NCI-H128 (cell line): ENCODE results near the gene SOHLH2.

Source experiments
- DNase-seq: peaks from one replicate; lab custom pipeline; 2025; ENCODE audit not compliant: unreplicated experiment; lab: John Stamatoyannopoulos, UW

The SOHLH2 gene, protein sequence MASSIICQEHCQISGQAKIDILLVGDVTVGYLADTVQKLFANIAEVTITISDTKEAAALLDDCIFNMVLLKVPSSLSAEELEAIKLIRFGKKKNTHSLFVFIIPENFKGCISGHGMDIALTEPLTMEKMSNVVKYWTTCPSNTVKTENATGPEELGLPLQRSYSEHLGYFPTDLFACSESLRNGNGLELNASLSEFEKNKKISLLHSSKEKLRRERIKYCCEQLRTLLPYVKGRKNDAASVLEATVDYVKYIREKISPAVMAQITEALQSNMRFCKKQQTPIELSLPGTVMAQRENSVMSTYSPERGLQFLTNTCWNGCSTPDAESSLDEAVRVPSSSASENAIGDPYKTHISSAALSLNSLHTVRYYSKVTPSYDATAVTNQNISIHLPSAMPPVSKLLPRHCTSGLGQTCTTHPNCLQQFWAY

DNA sequence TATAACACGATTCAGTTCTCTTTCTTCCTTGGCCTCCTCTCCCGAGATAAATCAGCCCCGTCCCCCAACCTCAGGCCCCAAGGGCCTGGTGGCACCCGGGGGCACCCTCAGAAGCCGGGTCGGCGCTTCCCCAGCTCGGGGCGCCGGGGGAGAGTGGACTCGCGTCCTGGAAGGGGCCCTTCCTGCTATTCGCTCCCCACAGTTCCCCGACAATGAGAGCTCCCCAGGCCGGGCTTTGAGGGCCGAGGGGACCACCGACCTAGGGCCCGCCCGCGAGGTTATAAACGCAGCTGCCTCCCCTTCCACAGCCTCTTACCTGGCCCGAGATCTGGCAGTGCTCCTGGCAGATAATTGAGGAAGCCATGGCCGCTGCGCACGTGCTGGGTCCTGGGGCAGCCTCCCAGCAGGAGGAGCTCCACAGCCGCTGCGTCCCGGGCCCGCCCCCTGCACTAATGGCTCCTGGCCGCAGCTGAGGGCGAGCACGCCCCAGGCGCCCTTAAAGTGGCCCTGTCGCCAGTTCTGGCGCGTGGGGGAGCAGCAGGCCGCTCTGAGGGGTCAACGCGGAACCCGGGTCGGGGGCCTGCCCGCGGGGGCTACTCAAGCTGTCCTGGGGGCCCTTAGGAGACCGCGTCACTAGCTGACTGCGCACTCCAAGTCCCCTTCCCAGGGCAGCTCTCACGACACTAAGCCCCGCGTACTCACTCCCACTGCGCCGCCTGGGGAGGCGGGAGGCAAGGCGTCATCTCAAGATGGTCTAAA lies at the start of gene SOHLH2:
Gene SOHLH2 (minus strand): TSS at position 394 of the 759 bp plus-strand sequence. CDS start 30 bp downstream, at position 364.
- DNase-seq: no peak

DNA sequence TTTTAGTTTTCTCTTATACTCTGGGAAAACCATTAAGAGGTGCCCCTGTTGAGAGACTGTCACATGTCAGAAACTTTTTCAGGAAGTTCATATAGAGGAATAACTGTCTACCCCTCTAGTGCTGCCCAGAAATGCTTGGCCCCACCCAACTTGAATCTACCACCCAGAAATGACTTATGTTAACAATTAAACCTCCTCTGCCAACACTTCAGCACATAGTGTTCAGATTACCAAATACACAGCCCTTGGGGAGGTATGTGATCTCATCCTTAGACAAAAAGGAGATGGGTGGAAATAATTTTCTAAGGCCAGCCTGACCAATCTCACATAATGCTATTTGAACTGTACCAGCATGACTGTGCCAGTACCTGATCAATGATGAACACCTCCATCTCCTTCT lies 47.6 kb upstream of the SOHLH2 start:
- DNase-seq: no peak

DNA sequence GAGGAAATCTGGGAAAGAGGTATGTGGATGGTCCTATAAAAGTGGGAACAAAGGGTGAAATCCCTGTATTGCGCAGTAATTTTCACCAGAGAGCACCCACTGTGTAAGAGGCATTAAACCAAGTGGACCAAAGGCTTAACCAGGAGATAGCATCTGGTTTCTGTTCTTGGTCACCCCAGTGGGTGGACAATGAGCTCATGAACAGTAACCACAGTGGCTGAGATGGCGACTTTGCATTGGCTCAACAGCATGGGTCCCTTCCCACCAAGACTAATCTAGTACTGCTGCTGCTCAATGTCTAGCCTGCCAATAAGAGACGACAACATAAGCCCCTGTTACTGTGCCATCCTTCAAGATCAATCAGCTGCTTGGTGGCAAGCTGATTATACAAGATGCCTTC lies 46.7 kb upstream of the SOHLH2 start:
- no peak for DNase-seq

DNA sequence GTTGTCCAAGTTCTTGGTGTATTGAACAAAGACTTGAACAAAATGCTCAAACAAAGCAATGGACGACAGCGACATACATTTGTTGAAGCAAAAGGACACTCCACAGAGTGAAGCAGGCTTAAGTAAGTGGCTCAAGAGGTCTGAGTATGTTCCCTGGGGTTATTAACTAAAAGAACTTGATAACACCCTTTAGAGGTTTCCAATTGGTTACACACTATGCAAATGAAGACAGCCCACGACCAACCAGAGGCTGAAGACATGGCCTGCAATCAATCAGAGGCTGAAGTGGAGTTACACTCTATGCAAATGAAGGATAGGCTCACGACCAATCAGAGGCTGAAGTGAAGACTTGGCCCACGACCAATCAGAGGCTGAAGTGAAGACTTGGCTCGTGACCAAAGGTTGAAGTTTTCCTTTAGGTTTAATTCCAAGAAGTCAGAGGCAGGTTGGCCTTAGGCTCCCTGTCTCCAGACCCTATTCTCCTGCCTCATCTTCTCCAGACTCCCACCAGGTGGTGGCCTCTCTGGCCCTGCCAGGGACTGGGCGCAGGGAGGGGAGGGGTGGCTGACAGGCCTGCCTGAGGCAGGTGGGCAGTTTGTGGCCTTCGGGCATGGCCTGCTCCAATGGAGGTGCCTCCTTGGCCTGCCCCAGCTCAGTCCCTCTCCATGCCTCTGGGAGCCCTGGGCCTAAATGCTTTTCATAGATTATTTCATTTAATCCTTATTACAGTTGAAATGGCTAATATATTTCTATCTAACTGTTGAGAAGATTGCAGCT lies 45.2 kb upstream of the SOHLH2 start:
- no peak for DNase-seq

DNA sequence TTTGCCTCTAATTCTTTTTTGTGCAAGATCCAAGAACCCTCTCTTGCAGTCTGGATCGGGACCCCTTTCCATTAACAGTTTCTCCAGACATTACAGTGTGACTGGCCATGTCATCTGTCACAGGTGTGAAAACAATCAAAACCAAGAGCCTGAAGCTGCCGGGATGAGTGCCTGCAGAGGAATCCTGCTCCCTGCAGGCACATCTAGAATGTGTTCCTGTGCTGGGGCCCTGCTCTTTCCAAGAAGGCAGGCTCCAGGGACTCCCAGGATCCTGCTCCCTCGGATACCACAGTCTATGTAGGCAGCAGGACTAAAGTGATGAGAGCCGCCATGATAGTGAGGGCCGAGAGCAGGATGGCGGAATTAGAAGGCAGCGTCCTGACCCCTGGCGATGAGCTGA lies 44.5 kb upstream of the SOHLH2 start:
- no peak for DNase-seq

DNA sequence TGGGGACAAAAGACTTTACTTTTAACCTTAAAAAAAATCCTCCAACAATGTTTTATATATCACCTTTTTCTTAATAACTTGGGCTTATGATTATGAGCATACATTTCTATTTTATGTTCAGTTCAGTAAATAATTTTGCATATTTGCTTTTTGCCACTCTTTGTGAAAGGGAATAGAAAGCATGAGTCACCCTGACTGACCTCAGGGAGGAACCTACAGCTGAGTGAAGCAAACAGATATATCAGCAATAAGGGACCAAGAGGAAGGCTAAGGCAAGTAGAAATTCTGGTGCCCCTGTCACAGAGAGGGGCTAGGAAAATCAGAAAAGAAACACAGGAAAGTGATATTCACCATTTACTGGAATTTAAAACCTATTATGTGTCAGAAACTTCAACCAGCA lies 37.2 kb upstream of the SOHLH2 start:
- DNase-seq: no peak

DNA sequence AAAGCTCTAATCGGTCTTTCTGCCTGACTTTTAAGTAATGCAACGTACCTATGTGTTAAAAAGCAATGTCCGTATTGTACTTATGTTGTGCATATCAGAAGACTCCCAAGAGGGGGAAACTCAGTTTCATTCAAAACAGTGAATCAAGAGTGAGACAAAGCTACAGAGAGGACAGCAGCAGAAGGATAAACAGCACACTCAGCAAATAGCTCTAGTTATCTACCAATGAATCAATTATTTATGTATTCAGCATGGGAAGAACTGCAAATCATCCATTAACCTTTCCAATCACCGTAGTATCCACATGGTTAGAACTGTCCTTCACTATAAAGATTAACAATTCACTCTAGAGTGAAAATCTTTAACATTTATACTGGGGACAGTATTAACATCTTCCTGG lies 36.7 kb upstream of the SOHLH2 start:
- no peak for DNase-seq

DNA sequence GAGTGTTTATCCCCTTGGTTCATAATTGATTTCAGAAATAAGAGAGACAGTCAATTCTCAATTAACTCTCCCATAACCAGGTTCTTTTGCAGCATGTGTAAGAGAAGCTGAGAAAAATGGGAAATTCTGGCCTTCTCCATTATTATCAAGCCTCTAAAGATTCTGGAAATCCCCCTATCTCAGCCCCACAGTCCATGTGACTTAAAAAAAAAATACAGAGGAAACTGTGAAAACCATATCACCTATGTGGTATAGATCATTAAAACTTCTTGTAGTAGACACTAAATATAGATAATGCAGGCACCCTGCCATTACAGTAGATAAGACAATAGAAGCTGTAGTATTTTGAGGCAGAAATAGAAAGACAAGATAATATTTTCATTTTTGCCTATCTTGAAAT lies 34.3 kb upstream of the SOHLH2 start:
- no peak for DNase-seq

DNA sequence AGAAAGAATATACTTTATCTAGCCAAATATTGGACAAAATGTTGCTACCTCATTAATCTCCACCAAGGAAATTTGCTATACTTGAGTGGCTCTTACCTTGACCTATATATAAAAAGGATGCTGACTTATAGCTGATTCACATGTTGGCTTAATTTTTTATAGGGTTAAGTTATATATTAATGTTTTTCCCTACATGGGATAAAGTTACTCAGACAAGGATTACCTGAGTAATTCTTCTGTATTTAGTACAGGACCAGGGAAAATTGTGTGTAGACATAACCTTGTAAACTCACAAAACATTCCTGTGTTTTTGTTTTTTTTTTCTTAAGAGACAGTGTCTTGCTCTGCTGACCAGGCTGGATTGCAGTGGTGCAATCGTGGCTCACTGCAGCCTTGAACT lies 30.6 kb upstream of the SOHLH2 start:
- DNase-seq: no peak

DNA sequence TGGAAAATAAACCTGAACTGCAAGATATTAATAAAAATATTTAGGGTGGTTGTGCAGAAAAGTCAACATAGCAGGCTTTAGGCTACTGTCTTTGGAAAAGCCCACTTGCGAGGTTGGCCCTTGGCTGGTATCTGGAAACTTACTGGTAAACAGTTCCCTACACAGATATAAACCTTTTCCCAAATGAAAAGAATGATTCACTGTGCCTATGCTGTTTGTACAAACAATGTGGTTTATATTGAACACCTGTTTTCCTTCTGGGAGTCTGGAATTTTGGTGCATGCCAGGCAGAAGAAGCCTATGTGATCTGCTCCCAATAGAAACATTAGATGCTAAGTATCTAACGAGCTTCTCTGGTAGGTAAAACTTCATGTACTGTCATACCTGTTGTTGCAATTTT lies 29.7 kb upstream of the SOHLH2 start:
- DNase-seq: no peak

DNA sequence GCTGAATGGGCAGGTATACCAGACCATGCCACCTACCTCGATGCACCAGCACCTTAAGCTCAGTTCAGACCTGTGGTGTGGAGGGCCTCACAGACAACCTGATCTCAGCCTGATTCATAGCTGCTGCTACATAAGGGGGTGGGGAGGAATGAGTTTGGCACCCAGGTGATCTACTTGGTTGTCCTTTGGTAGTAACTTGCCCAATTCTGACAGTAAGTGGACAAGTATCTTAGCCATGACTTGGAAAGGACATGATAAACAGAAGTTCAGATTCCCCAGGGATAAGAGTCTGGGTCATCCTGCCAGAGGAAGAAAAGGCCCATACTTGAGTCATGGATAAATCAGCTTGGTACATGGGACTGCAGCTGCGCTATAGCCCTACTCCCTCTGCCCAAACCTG lies 28.4 kb upstream of the SOHLH2 start:
- no peak for DNase-seq

DNA sequence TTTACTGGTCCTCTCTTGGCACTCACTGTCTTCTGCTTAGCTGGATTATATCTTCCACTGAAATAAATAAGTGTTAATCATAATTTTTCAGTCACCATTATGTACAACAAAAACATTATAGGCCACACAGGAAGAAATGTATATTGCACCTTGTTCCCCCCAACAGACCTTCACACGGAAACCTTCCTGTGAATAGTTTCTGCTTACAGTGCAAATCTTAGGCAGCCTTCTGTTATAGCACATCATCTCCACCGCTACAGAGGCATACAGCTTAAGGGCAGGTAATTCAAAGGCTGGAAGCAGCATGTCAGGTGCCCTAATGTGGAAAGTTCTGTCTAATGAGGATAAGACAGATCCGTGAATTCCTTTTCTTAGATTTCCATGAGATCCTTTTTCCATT lies 16.9 kb upstream of the SOHLH2 start:
- DNase-seq: no peak

DNA sequence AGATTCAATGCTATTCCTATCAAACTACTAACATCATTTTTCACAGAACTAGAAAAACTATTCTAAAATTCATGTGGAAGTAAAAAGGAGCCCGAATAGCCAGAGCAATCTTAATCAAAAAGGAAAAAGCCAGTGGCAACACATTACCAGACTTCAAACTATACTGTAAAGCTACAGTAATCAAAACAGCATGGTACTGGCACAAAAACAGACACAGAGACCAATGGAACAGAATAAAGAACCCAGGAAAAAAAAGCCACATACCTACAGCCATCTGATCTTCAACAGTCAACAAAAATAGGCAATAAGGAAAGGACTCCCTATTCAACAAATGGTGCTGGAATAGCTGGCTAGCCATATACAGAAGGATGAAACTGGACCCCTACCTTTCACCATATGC lies 10.4 kb upstream of the SOHLH2 start:
- no peak for DNase-seq

DNA sequence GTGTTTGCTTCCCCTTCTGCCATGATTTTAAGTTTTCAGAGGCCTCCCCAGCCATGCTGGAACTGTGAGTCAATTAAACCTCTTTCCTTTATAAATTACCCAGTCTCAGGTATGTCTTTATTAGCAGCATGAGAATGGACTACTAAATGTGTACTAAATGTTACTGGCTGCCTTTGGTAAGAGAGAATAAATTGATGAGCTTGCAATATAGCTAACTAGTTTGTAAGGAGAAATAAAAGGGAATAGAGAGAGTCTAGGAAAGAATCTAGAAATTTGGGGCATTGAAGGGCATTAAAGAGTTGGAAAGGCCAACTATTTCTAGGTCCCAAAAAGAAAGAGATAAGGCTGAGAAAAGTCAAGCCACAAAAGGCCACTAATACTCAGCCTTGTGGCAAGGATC lies 5.5 kb upstream of the SOHLH2 start:
- no peak for DNase-seq

DNA sequence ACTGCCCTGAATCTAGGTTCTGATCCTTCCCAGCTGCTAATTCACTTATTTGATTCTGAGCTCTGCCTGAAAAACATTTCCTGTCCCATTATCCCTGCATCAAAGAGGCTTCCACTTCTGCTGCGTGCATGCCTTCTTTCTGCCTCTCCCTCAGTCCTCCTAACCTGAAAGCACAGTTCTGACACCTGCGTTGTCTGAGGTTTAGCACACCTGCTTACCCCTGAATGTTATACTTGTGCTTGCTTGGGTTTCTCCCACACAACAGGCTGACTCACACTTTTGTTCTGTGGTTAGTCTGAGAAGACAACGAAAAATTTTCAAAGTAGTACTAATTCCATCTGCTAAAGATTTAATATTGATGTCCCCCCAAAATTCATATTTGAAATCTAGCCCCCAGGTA lies 3.1 kb upstream of the SOHLH2 start:
- no peak for DNase-seq

DNA sequence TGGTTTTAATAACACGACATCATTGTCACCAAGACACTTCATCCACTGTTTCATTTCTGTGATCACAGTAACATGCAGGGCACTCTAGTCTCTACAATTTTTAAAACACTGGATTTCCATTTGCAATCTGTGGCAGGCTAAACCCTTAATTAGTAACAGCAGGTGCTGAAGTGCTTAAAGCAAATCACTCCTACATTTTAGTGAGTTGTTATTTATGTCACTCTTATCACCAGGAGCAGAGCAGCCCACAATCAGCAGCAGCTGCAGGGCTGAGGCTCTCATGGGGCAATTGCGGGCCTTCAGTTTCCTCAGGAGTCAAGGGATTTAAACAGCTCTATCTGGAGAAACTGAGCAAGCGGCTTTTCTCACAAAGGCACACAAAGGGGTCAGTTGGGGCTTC lies 1.6 kb downstream of the SOHLH2 start:
- DNase-seq: no peak

DNA sequence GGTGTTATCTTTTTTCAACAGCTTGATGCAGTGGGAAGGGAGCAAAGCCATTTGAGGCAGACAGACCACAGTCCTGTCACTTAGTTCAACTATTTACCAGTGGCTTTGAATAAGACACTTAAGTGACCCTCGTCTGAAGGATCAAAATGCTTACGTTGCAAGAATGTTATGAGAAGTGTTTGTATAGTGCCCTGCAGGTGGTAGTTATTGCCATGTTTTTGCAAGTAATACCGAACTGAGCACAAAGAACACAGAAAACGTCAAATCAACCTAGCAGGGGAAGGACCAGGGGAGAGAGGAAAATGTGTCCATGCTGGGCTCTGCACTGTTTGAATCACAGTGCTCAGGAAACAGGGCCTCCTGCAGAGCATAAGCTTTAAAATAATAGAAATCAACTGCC lies 2.8 kb downstream of the SOHLH2 start:
- DNase-seq: no peak

DNA sequence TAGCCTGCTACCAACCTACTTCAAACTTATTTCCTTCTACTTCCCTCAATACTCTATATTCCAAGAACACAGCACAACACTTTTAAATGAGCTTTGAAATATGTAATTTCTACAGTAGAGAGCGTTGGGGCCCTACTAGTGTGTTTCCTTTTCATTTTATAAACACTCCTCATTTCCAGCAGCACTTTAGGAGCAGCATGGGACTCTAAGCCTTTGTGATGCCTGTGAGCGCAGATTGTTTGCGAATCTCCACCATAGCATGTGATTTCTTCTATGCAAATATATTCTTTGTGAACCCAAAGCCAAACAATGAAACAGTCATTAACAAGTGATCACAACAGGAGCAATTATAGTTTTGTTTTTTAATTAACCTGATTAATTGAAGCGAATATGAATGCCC lies 3.6 kb downstream of the SOHLH2 start:
- no peak for DNase-seq

DNA sequence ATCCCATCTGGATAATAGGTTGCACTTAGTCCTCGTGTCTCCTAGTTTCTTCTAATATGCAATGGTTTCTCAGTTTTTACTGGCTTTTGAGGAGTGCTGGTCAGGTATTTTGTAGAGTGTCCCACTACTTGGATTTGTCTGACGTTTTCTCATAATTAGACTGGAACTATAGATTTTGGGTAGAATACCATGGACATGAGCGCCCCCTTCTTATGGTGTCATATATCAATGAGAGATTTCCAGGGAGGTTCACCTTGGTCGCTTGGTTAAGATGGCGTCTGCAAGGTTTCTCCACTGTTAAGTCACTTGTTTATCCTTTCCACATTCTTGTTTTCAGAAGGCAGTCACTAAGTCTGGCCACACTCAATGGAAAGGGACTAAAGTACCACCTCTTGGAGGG lies 6.7 kb downstream of the SOHLH2 start:
- DNase-seq: no peak

DNA sequence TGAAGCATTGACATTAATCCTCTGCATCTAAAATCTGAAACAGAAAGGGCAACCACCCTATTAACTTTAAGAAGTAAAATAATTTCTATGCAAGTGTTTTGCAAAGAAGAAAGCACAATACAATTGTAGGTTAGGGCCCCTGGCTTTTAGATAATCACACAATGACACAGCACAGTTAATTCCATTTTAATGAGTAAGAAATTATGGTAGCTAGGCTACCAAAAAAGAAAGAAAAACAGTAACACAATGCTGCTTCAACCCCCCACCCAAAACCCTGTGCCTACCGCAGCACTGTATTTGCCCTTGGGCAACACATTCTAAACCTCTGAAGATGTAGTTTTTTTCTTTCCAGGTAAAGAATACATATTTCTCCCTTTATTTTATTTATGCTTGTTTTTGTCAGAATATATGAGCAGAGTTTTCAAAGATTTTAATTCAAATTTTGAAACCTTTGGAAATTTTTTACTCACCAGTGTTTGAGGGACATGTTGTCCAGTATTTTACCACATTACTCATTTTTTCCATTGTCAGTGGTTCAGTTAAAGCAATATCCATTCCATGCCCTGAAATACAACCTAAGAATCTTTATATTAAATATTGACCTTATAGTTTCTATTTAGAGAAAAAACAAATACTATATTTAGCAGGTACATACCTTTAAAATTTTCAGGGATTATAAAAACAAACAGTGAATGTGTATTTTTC lies 21.1 kb downstream of the SOHLH2 start:
- DNase-seq: no peak

DNA sequence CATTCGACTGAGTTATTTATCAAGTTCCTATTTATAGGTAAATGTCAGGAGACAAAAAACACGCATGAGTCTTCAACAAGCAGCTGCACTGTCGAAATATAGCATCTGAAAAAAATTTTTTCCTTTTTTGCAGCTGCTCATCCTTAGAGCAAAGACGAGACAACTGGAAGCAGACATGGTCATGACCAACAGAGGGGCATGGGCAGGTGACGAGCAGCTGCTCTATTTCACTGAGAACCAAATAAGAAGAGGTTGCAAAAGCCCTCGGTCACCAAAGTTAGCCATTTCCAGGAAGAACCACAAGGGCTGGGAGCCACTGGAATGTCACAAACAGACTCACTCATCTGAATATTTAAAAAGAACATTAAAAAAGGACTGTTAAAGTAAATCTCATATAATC lies 22.2 kb downstream of the SOHLH2 start:
- no peak for DNase-seq
